GM12865 (cell line): ENCODE data around the gene DCAF7.

Source experiments
- DNase-seq: peaks from one replicate; pipeline ENCODE4 v3.0.0; 2010; ENCODE audit warnings: low read depth
- H3K4me3 ChIP-seq: 2 replicates; pipeline ENCODE4 v1.5.1; 2011; ENCODE audit warnings: mild to moderate bottlenecking, low read depth, low read length, control low read depth
- TF ChIP-seq, protein P1 (sequence below): IDR thresholded peaks from 2 replicates; pipeline ENCODE4 v1.5.1; 2011; ENCODE audit warnings: low read length, control low read depth, low read depth, inconsistent platforms; ENCODE audit not compliant: insufficient read depth; ENCODE audit errors: missing control alignments

The DCAF7 gene, protein sequence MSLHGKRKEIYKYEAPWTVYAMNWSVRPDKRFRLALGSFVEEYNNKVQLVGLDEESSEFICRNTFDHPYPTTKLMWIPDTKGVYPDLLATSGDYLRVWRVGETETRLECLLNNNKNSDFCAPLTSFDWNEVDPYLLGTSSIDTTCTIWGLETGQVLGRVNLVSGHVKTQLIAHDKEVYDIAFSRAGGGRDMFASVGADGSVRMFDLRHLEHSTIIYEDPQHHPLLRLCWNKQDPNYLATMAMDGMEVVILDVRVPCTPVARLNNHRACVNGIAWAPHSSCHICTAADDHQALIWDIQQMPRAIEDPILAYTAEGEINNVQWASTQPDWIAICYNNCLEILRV

DNA sequence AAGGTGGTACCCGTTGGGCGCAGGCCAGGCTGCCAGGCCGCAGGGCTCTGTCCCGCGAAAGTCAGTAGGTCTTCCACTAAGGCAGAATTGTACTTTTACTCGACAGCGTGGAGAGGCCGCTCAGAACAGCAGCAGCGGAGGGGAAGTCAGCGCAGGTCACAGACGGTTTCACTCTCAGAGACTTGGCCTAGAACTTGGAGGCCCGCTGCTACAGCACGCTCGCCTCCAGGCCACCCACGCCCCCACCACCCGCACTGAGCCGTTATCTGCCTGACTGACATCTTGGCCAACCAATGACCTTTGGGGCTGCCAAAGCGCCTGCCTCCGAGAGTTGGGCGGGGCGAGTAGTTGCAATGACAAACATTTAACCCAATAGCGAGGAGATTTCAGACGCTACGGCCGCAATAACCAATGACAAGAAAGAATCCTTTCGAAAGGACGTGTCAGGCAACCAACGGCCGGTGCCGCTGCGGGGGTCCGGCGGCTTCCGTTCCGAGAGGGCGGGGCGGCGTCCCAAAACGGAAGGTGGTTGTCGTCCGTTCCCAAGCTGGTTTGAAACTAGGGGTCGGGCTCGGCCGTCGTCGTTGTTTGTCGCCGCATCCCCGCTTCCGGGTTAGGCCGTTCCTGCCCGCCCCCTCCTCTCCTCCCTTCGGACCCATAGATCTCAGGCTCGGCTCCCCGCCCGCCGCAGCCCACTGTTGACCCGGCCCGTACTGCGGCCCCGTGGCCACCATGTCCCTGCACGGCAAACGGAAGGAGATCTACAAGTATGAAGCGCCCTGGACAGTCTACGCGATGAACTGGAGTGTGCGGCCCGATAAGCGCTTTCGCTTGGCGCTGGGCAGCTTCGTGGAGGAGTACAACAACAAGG is at the start of gene DCAF7:
DCAF7 (plus strand) TSS at position 532 of the 871 bp plus-strand sequence; CDS start at position 733, 201 bp downstream.
- peak within 1 kb of the TSS; percentile 81 for H3K4me3 ChIP-seq
- TF ChIP-seq, protein P1, sequence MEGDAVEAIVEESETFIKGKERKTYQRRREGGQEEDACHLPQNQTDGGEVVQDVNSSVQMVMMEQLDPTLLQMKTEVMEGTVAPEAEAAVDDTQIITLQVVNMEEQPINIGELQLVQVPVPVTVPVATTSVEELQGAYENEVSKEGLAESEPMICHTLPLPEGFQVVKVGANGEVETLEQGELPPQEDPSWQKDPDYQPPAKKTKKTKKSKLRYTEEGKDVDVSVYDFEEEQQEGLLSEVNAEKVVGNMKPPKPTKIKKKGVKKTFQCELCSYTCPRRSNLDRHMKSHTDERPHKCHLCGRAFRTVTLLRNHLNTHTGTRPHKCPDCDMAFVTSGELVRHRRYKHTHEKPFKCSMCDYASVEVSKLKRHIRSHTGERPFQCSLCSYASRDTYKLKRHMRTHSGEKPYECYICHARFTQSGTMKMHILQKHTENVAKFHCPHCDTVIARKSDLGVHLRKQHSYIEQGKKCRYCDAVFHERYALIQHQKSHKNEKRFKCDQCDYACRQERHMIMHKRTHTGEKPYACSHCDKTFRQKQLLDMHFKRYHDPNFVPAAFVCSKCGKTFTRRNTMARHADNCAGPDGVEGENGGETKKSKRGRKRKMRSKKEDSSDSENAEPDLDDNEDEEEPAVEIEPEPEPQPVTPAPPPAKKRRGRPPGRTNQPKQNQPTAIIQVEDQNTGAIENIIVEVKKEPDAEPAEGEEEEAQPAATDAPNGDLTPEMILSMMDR: no peak
- peak; percentile 100 for DNase-seq

DNA sequence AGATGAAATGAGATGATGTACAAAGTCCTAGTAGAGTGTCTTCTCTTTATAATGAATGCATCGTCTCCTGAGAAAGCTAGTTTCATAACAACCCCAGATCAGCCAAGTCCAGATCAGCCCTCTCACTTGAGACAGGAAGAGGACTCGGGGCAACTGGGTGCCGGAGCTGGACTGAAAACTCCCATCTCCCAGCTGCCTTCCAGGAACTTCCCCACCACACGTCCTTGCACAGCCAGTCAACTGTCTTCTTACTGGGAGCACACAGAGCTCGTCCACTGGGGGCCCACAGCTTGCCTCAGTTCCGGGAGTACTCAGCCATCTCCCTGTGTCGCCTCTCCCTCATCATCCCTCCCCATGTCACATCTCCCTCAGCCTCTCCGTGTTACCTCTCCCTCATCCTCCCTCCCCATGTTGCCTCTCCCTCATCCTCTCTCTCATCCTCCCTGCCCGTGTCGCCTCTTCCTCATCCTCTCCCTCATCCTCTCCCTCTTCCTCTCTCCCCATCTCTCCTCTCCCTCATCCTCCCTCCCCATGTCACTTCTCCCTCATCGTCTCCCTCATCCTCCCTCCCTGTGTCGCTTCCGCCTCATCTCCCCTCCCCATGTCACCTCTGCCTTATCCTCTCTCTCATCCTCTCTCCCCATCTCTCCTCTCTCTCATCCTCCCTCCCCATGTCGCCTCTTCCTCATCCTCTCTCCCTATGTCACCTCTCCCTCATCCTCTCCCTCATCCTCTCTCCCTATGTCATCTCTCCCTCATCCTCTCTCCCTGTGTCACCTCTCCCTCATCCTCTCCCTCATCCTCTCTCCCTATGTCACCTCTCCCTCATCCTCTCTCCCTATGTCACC is 49.5 kb upstream of the DCAF7 start:
- TF ChIP-seq, protein P1: no peak
- no peak for DNase-seq
- H3K4me3 ChIP-seq: no peak overlapping the region

DNA sequence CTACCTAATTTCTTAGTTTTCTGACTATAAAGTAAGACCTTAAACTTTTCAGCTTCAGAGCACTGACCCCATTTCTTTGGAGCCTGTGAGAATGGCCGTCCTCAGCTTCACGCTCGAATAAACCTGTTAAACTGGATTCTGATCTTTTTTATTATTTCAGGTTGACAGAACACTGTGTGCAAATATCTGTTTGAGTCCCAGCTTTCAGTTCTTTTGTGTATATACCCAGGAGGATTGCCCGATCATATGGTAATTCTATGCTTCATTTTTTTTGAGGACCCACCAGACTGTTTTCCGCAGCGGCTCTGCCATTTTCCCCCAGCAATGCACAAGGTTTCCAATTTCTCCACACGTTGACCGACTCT is 47.0 kb upstream of the DCAF7 start:
- no peak overlapping the region for H3K4me3 ChIP-seq
- no peak for DNase-seq
- TF ChIP-seq, protein P1: no peak

DNA sequence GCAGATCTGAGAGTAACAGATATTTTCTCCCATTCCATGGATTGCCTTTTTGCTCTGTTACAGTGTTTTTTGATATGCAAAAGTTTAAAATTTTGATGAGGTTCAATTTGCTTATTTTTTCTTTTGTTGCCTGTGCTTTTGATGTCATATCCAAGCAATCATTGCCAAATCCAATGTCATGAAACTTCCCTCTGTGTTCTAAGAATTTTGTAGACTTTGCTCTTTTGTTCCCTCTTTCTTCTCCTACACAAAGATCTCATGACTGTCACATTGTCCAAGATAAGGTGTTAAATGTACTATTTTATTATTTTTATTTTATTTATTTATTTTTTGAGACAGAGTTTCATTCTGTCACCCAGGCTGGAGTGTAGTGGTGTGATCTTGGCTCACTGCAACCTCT is 46.0 kb upstream of the DCAF7 start:
- TF ChIP-seq, protein P1: no peak
- no peak for DNase-seq
- H3K4me3 ChIP-seq: no peak overlapping the region

DNA sequence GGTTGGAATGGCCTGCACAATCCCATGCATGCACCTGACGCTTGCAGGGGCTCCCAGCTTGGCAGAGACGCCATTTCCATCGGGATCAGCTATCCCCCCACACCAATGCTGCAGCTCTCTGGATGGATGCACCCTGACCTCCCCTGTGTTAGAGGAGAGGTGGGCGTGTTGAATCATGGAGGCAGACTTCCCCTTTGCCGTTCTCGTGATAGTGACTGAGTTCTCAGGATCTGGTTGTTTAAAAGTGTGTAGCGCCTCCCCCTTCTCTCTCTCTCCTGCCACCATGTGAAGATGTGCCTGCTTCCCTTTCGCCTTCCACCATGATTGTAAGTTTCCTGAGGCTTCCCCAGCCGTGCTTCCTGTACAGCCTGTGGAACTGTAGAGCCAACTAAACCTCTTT is 44.9 kb upstream of the DCAF7 start:
- TF ChIP-seq, protein P1: no peak
- H3K4me3 ChIP-seq: no peak overlapping the region
- no peak for DNase-seq

DNA sequence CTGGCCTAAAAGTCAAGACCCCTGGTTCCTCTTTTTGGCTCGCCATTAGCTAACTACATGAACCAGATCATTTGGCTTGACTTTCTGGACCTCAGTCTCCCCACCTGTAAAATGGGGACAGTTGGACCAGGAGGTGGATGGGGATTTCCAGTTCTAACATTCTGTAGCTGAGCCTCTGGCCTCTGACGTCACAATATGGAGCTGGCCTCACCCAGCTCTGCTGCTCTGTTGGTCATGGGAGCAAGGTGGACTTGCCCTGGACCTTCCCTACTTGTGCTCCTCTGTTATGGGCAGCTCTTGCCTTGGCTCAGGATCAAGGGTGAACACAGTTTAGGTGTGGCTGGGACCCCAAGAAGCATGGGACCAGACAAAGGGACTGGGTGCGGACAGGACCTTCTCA is 43.6 kb upstream of the DCAF7 start:
- TF ChIP-seq, protein P1: no peak
- no peak overlapping the region for H3K4me3 ChIP-seq
- DNase-seq: no peak
